HepG2 (cell line): ENCODE results near the gene RNF114. TPM values are rescaled to one million over a fixed set of nuclear protein-coding genes. Genes with fewer than 3 reads are reported as not detected.

Source experiments
- ATAC-seq: fragments of 200-7000 bp; cut with Tn5 transposase; 3 replicates; pipeline ENCODE4 v1.9.1; 2020; ENCODE audit warnings: mild to moderate bottlenecking, moderate library complexity
- BruUV-seq: library from RNA; stranded (reverse); fragments of 400-500 nt; replicated peaks from 2 replicates; lab custom pipeline; 2021; lab: Mats Ljungman, UMichigan
- CTCF ChIA-PET: fragments of 300-600 bp; formaldehyde crosslinking; extraction: SDS; loops from one replicate; lab custom pipeline; 2021; ENCODE audit warnings: low total read pairs, inconsistent platforms, low intra/inter-chr PET ratio; lab: Yijun Ruan, JAX
- POLR2A ChIA-PET: fragments of 350-600 bp; sonication (Branson Sonifier 250); formaldehyde crosslinking; loops from one replicate; lab custom pipeline; 2020; ENCODE audit warnings: antibody characterized with exemption, inconsistent platforms; lab: Yijun Ruan, JAX
- DNase-seq: peaks from one replicate; pipeline ENCODE4 v3.0.0-alpha.2; 2015; ENCODE audit warnings: low spot score
- FAIRE-seq: peaks from 3 replicates; lab custom pipeline; 2011; peaks lifted over from hg19 to GRCh38; lab: Jason Lieb, UNC
- H2AFZ ChIP-seq: one replicate; pipeline ENCODE4 v1.6.1; 2011; ENCODE audit warnings: low read length, inconsistent platforms
- H3K27ac ChIP-seq: fragments of 300-600 bp; 3 replicates; pipeline ENCODE4 v1.8.0; 2011; ENCODE audit warnings: mixed run types, mild to moderate bottlenecking, mixed read lengths, low read length, inconsistent platforms; ENCODE audit not compliant: insufficient read depth; ENCODE audit errors: extremely low read length
- H3K27me3 ChIP-seq, 2 experiments: fragments of 200-600 bp in 1 of 2; 2 replicates in 1 of 2; 3 replicates in 1 of 2; pipeline versions ENCODE4 v1.6.0 to v1.8.0; 2011; ENCODE audit warnings: low read length in 2 of 2, mild to moderate bottlenecking in 2 of 2, moderate library complexity in 2 of 2, inconsistent platforms in 1 of 2; ENCODE audit not compliant: insufficient read depth in 2 of 2, control insufficient read depth in 1 of 2
- H3K36me3 ChIP-seq, 2 experiments: fragments of 200-600 bp in 1 of 2; replicated peaks in 1 of 2; 2 replicates in 1 of 2; 3 replicates in 1 of 2; pipeline versions ENCODE4 v1.5.1 to v1.8.0; 2011; ENCODE audit warnings: low read length in 2 of 2, inconsistent platforms in 1 of 2; ENCODE audit not compliant: insufficient read depth in 2 of 2, control insufficient read depth in 1 of 2
- H3K4me1 ChIP-seq: 2 replicates; pipeline ENCODE4 v1.5.1; 2012; ENCODE audit warnings: low read length, inconsistent platforms; ENCODE audit not compliant: insufficient read depth
- H3K4me2 ChIP-seq: 2 replicates; pipeline ENCODE4 v1.6.0; 2011; ENCODE audit warnings: low read depth, low read length, inconsistent platforms
- H3K4me3 ChIP-seq, 3 experiments: fragments of 200-600 bp in 1 of 3; sonication (generic), shearing (Covaris generic) in 1 of 3; replicated peaks in 1 of 3; 2 replicates each; pipeline ENCODE4 v1.5.1; 2011 to 2016; ENCODE audit warnings: low read length in 3 of 3, inconsistent platforms in 2 of 3, low read depth in 2 of 3, mild to moderate bottlenecking in 2 of 3, control low read depth in 1 of 3, mixed read lengths in 1 of 3; ENCODE audit not compliant: insufficient read depth in 1 of 3
- H3K79me2 ChIP-seq: one replicate; pipeline ENCODE4 v1.6.1; 2011; ENCODE audit warnings: low read length, inconsistent platforms; ENCODE audit not compliant: insufficient read depth
- H3K9ac ChIP-seq: 2 replicates; pipeline ENCODE4 v1.6.0; 2011; ENCODE audit warnings: mild to moderate bottlenecking, low read depth, low read length, inconsistent platforms; ENCODE audit not compliant: insufficient read depth
- H3K9me3 ChIP-seq: 2 replicates; pipeline ENCODE4 v1.5.1; 2012; ENCODE audit warnings: mild to moderate bottlenecking, low read length
- H4K20me1 ChIP-seq: 2 replicates; pipeline ENCODE4 v1.6.0; 2011; ENCODE audit warnings: inconsistent platforms, mild to moderate bottlenecking, low read length, moderate library complexity; ENCODE audit not compliant: insufficient read depth
- BRCA1 ChIP-seq: sonication (generic); formaldehyde crosslinking; IDR thresholded peaks from 2 replicates; pipeline ENCODE4 v1.4.0; 2020; ENCODE audit warnings: missing genetic modification reagents
- GPN1 ChIP-seq: sonication (generic); formaldehyde crosslinking; IDR thresholded peaks from 2 replicates; pipeline ENCODE4 v1.5.1; 2020; ENCODE audit warnings: missing genetic modification reagents, borderline replicate concordance
- KAT2B ChIP-seq: fragments of 150-350 bp; IDR thresholded peaks from 2 replicates; pipeline ENCODE4 v1.6.1; 2014; ENCODE audit warnings: low read depth, low read length, borderline replicate concordance
- RBM22 ChIP-seq: fragments of 200-400 bp; formaldehyde crosslinking; optimal IDR thresholded peaks from 2 replicates; pipeline ENCODE3; 2017; ENCODE audit warnings: mild to moderate bottlenecking, low read length, moderate library complexity
- ZBTB7A ChIP-seq: sonication (generic); formaldehyde crosslinking; IDR thresholded peaks from 2 replicates; pipeline ENCODE4 v1.8.0; 2022; ENCODE audit warnings: mild to moderate bottlenecking, missing genetic modification reagents
- ZFP41 ChIP-seq: sonication (generic); formaldehyde crosslinking; IDR thresholded peaks from 2 replicates; pipeline ENCODE4 v1.4.0; 2020; ENCODE audit warnings: mild to moderate bottlenecking, missing genetic modification reagents, borderline replicate concordance
- WGBS: methylation state at CpG from one replicate; pipeline ENCODE4 v1.1.6; 2017; ENCODE audit warnings: low lambda C conversion rate; 5-methylcytosine and 5-hydroxymethylcytosine counted together
- in situ Hi-C: cut with HindIII; loops from 2 replicates; pipeline ENCODE4 v1.10.0; 2017; ENCODE audit warnings: low pct_unique_long_range_greater_than_20kb; ENCODE audit not compliant: extremely low pct_ligation_motif_present
- intact Hi-C: fragments of 100-400 bp; cut with micrococcal nuclease; formaldehyde crosslinking; loops from one replicate; pipeline ENCODE4 v1.10.0; 2022; ENCODE audit not compliant: unreplicated experiment
- polyA plus RNA-seq, 8 experiments: library from polyadenylated mRNA; depleted of rRNA in 3 of 8; stranded (reverse) in 7 of 8; unstranded in 1 of 8; fragments of >200 nt; fragmentation: Illumina TruSeq in 4 of 8; extraction: Trizol in 4 of 8; gene quantifications; 2 replicates each; pipeline versions ENCODE4 v1.2.1 to v1.2.3, GENCODE V29; 2011 to 2016; ENCODE audit warnings: low read depth in 4 of 8, missing spikeins in 1 of 8, mixed read lengths in 1 of 8; ENCODE audit not compliant: insufficient read depth in 1 of 8
- total RNA-seq, 5 experiments: library from RNA; depleted of rRNA; stranded (reverse); fragments of >200 nt; fragmentation: Illumina TruSeq; extraction: Trizol; gene quantifications; 2 replicates each; pipeline ENCODE4 v1.2.3, GENCODE V29; 2016; ENCODE audit warnings: low read depth in 1 of 5
- TF ChIP-seq, protein P1 (sequence below): IDR thresholded peaks from 2 replicates; pipeline ENCODE4 v1.6.1; 2016; ENCODE audit warnings: control low read depth
- TF ChIP-seq, protein P2 (sequence below): sonication (generic); formaldehyde crosslinking; conservative IDR thresholded peaks from 2 replicates; pipeline ENCODE4 v1.8.0; 2022; ENCODE audit warnings: low read depth, missing genetic modification reagents
- TF ChIP-seq, protein P3 (sequence below): IDR thresholded peaks from 2 replicates; pipeline ENCODE4 v1.6.1; 2016; ENCODE audit warnings: low read depth, control low read depth

Gene RNF114
- total and polyA plus RNA-seq, 2 of the 13 experiments (the other 11 are each of a cell fraction or from before 2014, with no cell fraction given): 119 to 126 TPM

DNA sequence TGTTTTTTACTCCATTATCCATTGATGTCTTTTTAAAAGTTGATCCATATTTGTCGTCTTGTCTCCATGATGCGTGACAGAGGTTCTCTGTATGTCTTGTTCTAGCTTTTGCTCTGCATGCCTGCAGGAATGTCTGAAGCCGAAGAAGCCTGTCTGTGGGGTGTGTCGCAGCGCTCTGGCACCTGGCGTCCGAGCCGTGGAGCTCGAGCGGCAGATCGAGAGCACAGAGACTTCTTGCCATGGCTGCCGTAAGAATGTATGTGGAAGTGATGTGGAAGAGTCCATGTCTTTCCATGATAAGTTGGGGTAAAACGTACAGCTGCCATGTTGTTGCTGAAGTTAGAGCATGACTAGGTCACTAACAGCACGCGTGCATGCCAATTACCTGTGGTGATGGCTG lies 5.3 kb downstream of the RNF114 start:
- H3K79me2 ChIP-seq: peaks cover 80% of the 10 kb centered on the region
- no peak overlapping the region for H3K4me3 ChIP-seq
- intact Hi-C loops (no loop called here), in situ Hi-C loops (no loop called here)
- no TSS peak for BruUV-seq
- H3K27ac ChIP-seq: no peak overlapping the region
- TF ChIP-seq ZFP41 (CRISPR knock-in tag) (no peak), GPN1 (CRISPR knock-in tag) (no peak), BRCA1 (CRISPR knock-in tag) (no peak), ZBTB7A (CRISPR knock-in tag) (0 out of 2 replicates have a peak, but pooled peaks have one; percentile 29), RBM22 (peak; percentile 56), KAT2B (no peak)
- TF ChIP-seq, protein P1, sequence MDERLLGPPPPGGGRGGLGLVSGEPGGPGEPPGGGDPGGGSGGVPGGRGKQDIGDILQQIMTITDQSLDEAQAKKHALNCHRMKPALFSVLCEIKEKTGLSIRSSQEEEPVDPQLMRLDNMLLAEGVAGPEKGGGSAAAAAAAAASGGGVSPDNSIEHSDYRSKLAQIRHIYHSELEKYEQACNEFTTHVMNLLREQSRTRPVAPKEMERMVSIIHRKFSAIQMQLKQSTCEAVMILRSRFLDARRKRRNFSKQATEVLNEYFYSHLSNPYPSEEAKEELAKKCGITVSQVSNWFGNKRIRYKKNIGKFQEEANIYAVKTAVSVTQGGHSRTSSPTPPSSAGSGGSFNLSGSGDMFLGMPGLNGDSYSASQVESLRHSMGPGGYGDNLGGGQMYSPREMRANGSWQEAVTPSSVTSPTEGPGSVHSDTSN: no peak
- TF ChIP-seq, protein P2, sequence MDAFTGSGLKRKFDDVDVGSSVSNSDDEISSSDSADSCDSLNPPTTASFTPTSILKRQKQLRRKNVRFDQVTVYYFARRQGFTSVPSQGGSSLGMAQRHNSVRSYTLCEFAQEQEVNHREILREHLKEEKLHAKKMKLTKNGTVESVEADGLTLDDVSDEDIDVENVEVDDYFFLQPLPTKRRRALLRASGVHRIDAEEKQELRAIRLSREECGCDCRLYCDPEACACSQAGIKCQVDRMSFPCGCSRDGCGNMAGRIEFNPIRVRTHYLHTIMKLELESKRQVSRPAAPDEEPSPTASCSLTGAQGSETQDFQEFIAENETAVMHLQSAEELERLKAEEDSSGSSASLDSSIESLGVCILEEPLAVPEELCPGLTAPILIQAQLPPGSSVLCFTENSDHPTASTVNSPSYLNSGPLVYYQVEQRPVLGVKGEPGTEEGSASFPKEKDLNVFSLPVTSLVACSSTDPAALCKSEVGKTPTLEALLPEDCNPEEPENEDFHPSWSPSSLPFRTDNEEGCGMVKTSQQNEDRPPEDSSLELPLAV: no peak
- TF ChIP-seq, protein P3, sequence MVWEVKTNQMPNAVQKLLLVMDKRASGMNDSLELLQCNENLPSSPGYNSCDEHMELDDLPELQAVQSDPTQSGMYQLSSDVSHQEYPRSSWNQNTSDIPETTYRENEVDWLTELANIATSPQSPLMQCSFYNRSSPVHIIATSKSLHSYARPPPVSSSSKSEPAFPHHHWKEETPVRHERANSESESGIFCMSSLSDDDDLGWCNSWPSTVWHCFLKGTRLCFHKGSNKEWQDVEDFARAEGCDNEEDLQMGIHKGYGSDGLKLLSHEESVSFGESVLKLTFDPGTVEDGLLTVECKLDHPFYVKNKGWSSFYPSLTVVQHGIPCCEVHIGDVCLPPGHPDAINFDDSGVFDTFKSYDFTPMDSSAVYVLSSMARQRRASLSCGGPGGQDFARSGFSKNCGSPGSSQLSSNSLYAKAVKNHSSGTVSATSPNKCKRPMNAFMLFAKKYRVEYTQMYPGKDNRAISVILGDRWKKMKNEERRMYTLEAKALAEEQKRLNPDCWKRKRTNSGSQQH (CRISPR knock-in tag): no peak
- ATAC-seq (no peak), FAIRE-seq (no peak), DNase-seq (no peak)
- no peak overlapping the region for H3K4me2 ChIP-seq
- H4K20me1 ChIP-seq: peaks cover 45% of the 10 kb centered on the region
- H3K9ac ChIP-seq: no peak overlapping the region
- CTCF ChIA-PET: no interaction called here
- WGBS: 97% methylated on average over 15 of the region's 15 CpGs
- H3K4me1 ChIP-seq: peaks cover 85% of the 10 kb centered on the region
- no peaks in the 10 kb centered on the region; a peak in 1 of 5 replicates for H3K27me3 ChIP-seq
- H3K9me3 ChIP-seq: no peaks in the 10 kb centered on the region
- H3K36me3 ChIP-seq: peaks cover 28 to 64% of the 10 kb centered on the region in 2 experiments
- no peak overlapping the region for H2AFZ ChIP-seq
- POLR2A ChIA-PET: interaction anchor here (0.5 to 1.1 kb wide), 2 partner anchors 9 to 25 kb away, joined by 3 read pairs; no protein-coding TSS in a partner anchor
